H9 (cell line): Measurements from ENCODE around the gene EHBP1L1. TPM values are rescaled to one million over a fixed set of nuclear protein-coding genes. Genes with fewer than 3 reads are reported as not detected.

Source experiments
- DNase-seq: peaks from one replicate; pipeline ENCODE4 v3.0.0-alpha.2; 2017
- H2AFZ ChIP-seq: one replicate; pipeline ENCODE4 v1.6.1; 2013; ENCODE audit warnings: mild to moderate bottlenecking, low read length, control low read depth, moderate library complexity
- H2AK5ac ChIP-seq: 2 replicates; pipeline ENCODE4 v1.6.1; 2013; ENCODE audit warnings: low read length, control low read depth, mixed read lengths; ENCODE audit not compliant: insufficient read length
- H2BK120ac ChIP-seq: one replicate; pipeline ENCODE4 v1.6.1; 2013; ENCODE audit warnings: low read depth, mild to moderate bottlenecking, low read length, control low read depth, inconsistent platforms; ENCODE audit not compliant: poor library complexity, severe bottlenecking
- H2BK12ac ChIP-seq: 2 replicates; pipeline ENCODE4 v1.6.1; 2013; ENCODE audit warnings: low read length, control low read depth, mixed read lengths, low read depth; ENCODE audit not compliant: insufficient read length
- H2BK15ac ChIP-seq: 2 replicates; pipeline ENCODE4 v1.6.1; 2013; ENCODE audit warnings: low read depth, low read length, control low read depth
- H2BK20ac ChIP-seq: one replicate; pipeline ENCODE4 v1.6.1; 2013; ENCODE audit warnings: low read depth, mild to moderate bottlenecking, low read length, control low read depth, inconsistent platforms; ENCODE audit not compliant: poor library complexity, severe bottlenecking
- H2BK5ac ChIP-seq: 2 replicates; pipeline ENCODE4 v1.6.1; 2013; ENCODE audit warnings: low read length, control low read depth, mixed read lengths; ENCODE audit not compliant: insufficient read length
- H3K14ac ChIP-seq: 2 replicates; pipeline ENCODE4 v1.6.1; 2013; ENCODE audit warnings: low read length, control low read depth; ENCODE audit not compliant: insufficient read depth
- H3K18ac ChIP-seq: 2 replicates; pipeline ENCODE4 v1.6.1; 2013; ENCODE audit warnings: low read depth, mild to moderate bottlenecking, mixed read lengths, low read length, control low read depth; ENCODE audit not compliant: insufficient read length
- H3K23ac ChIP-seq: 2 replicates; pipeline ENCODE4 v1.6.1; 2013; ENCODE audit warnings: low read length, control low read depth, mixed read lengths, low read depth; ENCODE audit not compliant: insufficient read length
- H3K23me2 ChIP-seq: 2 replicates; pipeline ENCODE4 v1.6.1; 2013; ENCODE audit warnings: low read depth, mild to moderate bottlenecking, mixed read lengths, low read length, control low read depth; ENCODE audit not compliant: insufficient read length, poor library complexity, severe bottlenecking
- H3K27ac ChIP-seq: 2 replicates; pipeline ENCODE4 v1.5.1; 2013; ENCODE audit warnings: low read length, control low read depth, mixed read lengths, low read depth; ENCODE audit not compliant: insufficient read length
- H3K27me3 ChIP-seq: 2 replicates; pipeline ENCODE4 v1.6.1; 2013; ENCODE audit warnings: low read length, control low read depth, inconsistent platforms; ENCODE audit not compliant: insufficient read depth
- H3K4ac ChIP-seq: 2 replicates; pipeline ENCODE4 v1.6.1; 2013; ENCODE audit warnings: low read depth, mild to moderate bottlenecking, control low read depth, inconsistent platforms, low read length, moderate library complexity
- H3K4me1 ChIP-seq: 2 replicates; pipeline ENCODE4 v1.6.1; 2013; ENCODE audit warnings: low read length, control low read depth, inconsistent platforms; ENCODE audit not compliant: insufficient read depth
- H3K4me2 ChIP-seq: 2 replicates; pipeline ENCODE4 v1.6.1; 2013; ENCODE audit warnings: low read length, control low read depth, mixed read lengths; ENCODE audit not compliant: insufficient read length, insufficient read depth
- H3K56ac ChIP-seq: 2 replicates; pipeline ENCODE4 v1.6.1; 2013; ENCODE audit warnings: low read depth, mild to moderate bottlenecking, mixed read lengths, low read length, control low read depth; ENCODE audit not compliant: insufficient read length
- H3K79me1 ChIP-seq: 2 replicates; pipeline ENCODE4 v1.6.1; 2013; ENCODE audit warnings: low read depth, mild to moderate bottlenecking, moderate library complexity, low read length, control low read depth, inconsistent platforms; ENCODE audit not compliant: insufficient read depth, poor library complexity, severe bottlenecking
- H3K79me2 ChIP-seq: 2 replicates; pipeline ENCODE4 v1.6.1; 2013; ENCODE audit warnings: low read length, control low read depth, inconsistent platforms; ENCODE audit not compliant: insufficient read depth
- H3K9ac ChIP-seq: 2 replicates; pipeline ENCODE4 v1.6.1; 2013; ENCODE audit warnings: low read length, control low read depth, mixed read lengths; ENCODE audit not compliant: insufficient read length; ENCODE audit errors: extremely low read depth
- H3K9me3 ChIP-seq: one replicate; pipeline ENCODE4 v1.6.1; 2013; ENCODE audit warnings: low read depth, low read length, inconsistent platforms; ENCODE audit not compliant: control insufficient read depth
- H3T11ph ChIP-seq: one replicate; pipeline ENCODE4 v1.6.1; 2013; ENCODE audit warnings: mild to moderate bottlenecking, low read length, control low read depth, inconsistent platforms
- H4K20me1 ChIP-seq: one replicate; pipeline ENCODE4 v1.6.1; 2013; ENCODE audit not compliant: control insufficient read depth, insufficient read length, insufficient read depth
- H4K5ac ChIP-seq: 2 replicates; pipeline ENCODE4 v1.6.1; 2013; ENCODE audit warnings: low read depth, mild to moderate bottlenecking, mixed read lengths, low read length, control low read depth; ENCODE audit not compliant: insufficient read length
- H4K8ac ChIP-seq: replicated peaks from 2 replicates; pipeline ENCODE4 v1.6.1; 2013; ENCODE audit warnings: low read length, control low read depth, mixed read lengths, low read depth; ENCODE audit not compliant: insufficient read length
- H4K91ac ChIP-seq: 2 replicates; pipeline ENCODE4 v1.6.1; 2013; ENCODE audit warnings: low read depth, mild to moderate bottlenecking, moderate library complexity, mixed read lengths, low read length, control low read depth; ENCODE audit not compliant: insufficient read length
- H3K27ac Mint-ChIP-seq, 3 experiments: 2 replicates in 2 of 3; 3 replicates in 1 of 3; pipeline ENCODE4 v1.8.0; 2020 to 2021; ENCODE audit warnings: mixed read lengths in 3 of 3, mild to moderate bottlenecking in 1 of 3, moderate library complexity in 1 of 3
- H3K27me3 Mint-ChIP-seq: 2 replicates; pipeline ENCODE4 v1.8.0; 2021; ENCODE audit warnings: low read depth, mild to moderate bottlenecking, moderate library complexity, mixed read lengths
- H3K36me3 Mint-ChIP-seq, 3 experiments: 2 replicates in 2 of 3; 3 replicates in 1 of 3; pipeline ENCODE4 v1.8.0; 2020 to 2021; ENCODE audit warnings: low read depth in 3 of 3, mixed read lengths in 3 of 3; ENCODE audit not compliant: insufficient read depth in 1 of 3
- H3K4me1 Mint-ChIP-seq, 2 experiments: 2 replicates each; pipeline ENCODE4 v1.8.0; 2020; ENCODE audit warnings: mixed read lengths in 2 of 2
- H3K4me3 Mint-ChIP-seq, 2 experiments: 2 replicates in 1 of 2; 3 replicates in 1 of 2; pipeline ENCODE4 v1.8.0; 2020 to 2021; ENCODE audit warnings: mild to moderate bottlenecking in 2 of 2, mixed read lengths in 2 of 2, moderate library complexity in 1 of 2
- H3K9me3 Mint-ChIP-seq, 2 experiments: 2 replicates in 1 of 2; 3 replicates in 1 of 2; pipeline ENCODE4 v1.8.0; 2020; ENCODE audit warnings: mild to moderate bottlenecking in 2 of 2, mixed read lengths in 2 of 2, moderate library complexity in 1 of 2
- WGBS: extraction: QIAGEN DNeasy Blood & Tissue Kit; methylation state at CpG from one replicate; pipeline ENCODE4 v1.1.7; 2013; ENCODE audit warnings: missing lambda C conversion rate, low lambda C conversion rate, mixed read lengths; ENCODE audit not compliant: insufficient read length; ENCODE audit errors: extremely low coverage; 5-methylcytosine and 5-hydroxymethylcytosine counted together
- total RNA-seq: library from RNA; stranded (reverse); gene quantifications from 2 replicates; pipeline ENCODE4 v1.2.1, GENCODE V29; 2021
- TF ChIP-seq, protein P1 (sequence below): fragments of 200-600 bp; sonication (generic); conservative IDR thresholded peaks from 3 replicates; pipeline ENCODE4 v1.8.0; 2021; ENCODE audit warnings: antibody characterized with exemption, mild to moderate bottlenecking

Gene EHBP1L1
- total RNA-seq, 1 experiment from 2014 or later, result 13.8 TPM

DNA sequence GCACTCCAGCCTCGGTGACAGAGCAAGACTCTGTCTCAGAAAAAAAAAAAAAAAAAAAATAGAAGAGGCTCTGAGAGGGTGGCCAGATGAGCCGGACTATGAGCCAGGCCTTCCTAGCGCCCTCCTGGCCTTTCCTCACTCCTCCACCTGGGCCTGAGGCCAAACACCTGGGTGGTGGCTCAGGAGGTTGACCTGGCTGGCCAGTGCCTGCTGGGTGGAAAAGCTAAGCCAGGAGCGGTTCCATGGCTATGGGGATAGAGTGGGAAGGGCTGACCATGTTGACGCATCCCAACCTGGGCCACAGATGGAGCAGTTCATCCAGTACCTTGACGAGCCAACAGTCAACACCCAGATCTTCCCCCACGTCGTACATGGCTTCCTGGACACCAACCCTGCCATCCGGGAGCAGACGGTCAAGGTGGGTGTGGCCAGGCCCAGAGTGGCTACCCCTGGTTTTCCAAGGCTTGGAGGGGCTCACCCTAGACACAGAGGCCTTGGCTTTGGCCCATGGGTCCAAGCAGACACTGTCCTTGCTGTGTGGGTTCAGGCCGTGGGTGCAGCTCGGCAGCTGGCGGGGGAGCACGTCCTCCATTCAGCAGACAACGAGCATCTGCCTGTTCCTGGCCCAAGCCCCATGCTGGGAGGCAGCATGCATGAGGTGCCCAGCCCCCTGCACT lies 43.3 kb upstream of the EHBP1L1 start:
- Mint-ChIP-seq H3K36me3 (peaks cover 13 to 64% (median 55%) of the 10 kb centered on the region in 3 experiments), H3K27ac (no peak overlapping the region), H3K4me1 (no peaks in the 10 kb centered on the region), H3K4me3 (no peak overlapping the region), H3K9me3 (no peaks in the 10 kb centered on the region; a peak in 1 of 5 replicates), H3K27me3 (peaks cover 1% of the 10 kb centered on the region; the same call in 1 of the 2 replicates)
- Histone ChIP-seq H3K23ac (no peak overlapping the region), H3K9ac (no peak overlapping the region), H3K9me3 (no peaks in the 10 kb centered on the region), H4K5ac (no peak overlapping the region), H2BK15ac (no peak overlapping the region), H3K14ac (no peak overlapping the region), H2BK5ac (no peak overlapping the region), H3K4ac (no peak overlapping the region), H3K4me1 (no peaks in the 10 kb centered on the region), H3K27ac (no peak overlapping the region), H2BK20ac (no peak overlapping the region), H3K27me3 (no peaks in the 10 kb centered on the region), H2BK120ac (no peak overlapping the region), H3K79me2 (no peaks in the 10 kb centered on the region), H3K79me1 (no peaks in the 10 kb centered on the region), H3K4me2 (no peak overlapping the region), H3K56ac (no peak overlapping the region), H2BK12ac (no peak overlapping the region), H4K8ac (no peak overlapping the region), H2AFZ (no peak overlapping the region), H4K20me1 (no peaks in the 10 kb centered on the region), H3K23me2 (no peaks in the 10 kb centered on the region), H4K91ac (no peak overlapping the region), H3T11ph (no peak overlapping the region), H2AK5ac (no peak overlapping the region), H3K18ac (no peak overlapping the region)
- no peak for DNase-seq
- TF ChIP-seq, protein P1, sequence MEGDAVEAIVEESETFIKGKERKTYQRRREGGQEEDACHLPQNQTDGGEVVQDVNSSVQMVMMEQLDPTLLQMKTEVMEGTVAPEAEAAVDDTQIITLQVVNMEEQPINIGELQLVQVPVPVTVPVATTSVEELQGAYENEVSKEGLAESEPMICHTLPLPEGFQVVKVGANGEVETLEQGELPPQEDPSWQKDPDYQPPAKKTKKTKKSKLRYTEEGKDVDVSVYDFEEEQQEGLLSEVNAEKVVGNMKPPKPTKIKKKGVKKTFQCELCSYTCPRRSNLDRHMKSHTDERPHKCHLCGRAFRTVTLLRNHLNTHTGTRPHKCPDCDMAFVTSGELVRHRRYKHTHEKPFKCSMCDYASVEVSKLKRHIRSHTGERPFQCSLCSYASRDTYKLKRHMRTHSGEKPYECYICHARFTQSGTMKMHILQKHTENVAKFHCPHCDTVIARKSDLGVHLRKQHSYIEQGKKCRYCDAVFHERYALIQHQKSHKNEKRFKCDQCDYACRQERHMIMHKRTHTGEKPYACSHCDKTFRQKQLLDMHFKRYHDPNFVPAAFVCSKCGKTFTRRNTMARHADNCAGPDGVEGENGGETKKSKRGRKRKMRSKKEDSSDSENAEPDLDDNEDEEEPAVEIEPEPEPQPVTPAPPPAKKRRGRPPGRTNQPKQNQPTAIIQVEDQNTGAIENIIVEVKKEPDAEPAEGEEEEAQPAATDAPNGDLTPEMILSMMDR, result no peak
- no CpG with 5 or more reads among the region's 15 CpGs for WGBS
